Measurements from ENCODE around the gene PIGP.

DNA sequence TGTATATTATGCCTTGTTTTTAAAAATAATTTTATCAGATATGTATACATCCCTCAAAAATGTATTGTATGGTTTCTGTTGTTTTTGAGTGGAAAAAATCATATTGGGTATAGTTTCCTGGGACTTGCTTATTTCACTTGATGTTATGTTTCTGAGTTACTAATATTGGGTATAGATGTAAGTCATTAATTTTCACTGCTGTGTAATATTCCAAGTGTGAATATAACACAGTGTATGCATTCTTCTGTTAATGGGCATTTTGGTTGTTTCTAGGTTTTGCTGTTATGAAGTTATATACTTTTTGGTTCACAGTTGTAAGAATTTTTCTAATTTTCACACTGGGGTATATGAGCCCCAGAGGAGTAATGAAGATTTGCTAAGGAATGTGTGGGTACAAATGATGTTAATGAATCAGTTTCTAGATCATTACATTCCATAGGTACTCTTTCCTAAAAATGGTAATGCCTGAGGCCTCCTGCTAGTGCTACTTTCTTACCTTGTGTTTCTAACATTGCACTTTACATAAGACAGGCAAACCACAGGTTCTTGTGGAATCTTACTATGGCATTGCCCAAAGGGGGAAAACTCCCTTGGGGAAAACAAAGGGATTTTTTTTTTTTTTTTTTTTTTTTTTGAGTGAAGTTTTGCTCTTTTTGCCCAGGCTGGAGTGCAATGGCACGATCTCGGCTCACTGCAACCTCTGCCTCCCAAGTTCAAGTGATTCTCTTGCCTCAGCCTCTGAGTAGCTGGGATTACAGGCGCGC is 3.4 kb upstream of the PIGP start:
- TF ChIP-seq CREB1 (IDR thresholded peaks at IDR 0.05) (no peak), CREB1 (CRISPR knock-in tag; IDR thresholded peaks at IDR 0.05) (no peak), HNRNPK (IDR thresholded peaks at IDR 0.05; ENCODE audit: low read depth, low read length, poor library complexity, severe bottlenecking) (no peak), CC2D1A (IDR thresholded peaks at IDR 0.05) (no peak), ZNF217 (CRISPR knock-in tag; IDR thresholded peaks at IDR 0.05) (no peak)

All from K562 (cell line).